ENCODE measurements around the gene MACROD2.

GRCh38 chr20:15296422-15296821 lies 1301.1 kb downstream of the MACROD2 start:
- TF ChIP-seq CTCF (IDR thresholded peaks at IDR 0.05; ENCODE audit: insufficient read depth, low read depth, low read length) (no peak), EZH2 (IDR thresholded peaks at IDR 0.05; ENCODE audit: insufficient read depth, low read length) (no peak)
